Endothelial cell of umbilical vein (primary cell): ENCODE measurements around the gene STK38L.

Experiments used
- EZH2 ChIP-seq: IDR thresholded peaks from 2 replicates; pipeline ENCODE4 v1.6.1; 2012; ENCODE audit warnings: borderline replicate concordance, low read depth, mild to moderate bottlenecking, moderate library complexity, low read length, inconsistent platforms; ENCODE audit not compliant: severe bottlenecking
- FOS ChIP-seq: IDR thresholded peaks from 2 replicates; pipeline ENCODE4 v1.6.1; 2011; ENCODE audit warnings: mild to moderate bottlenecking, low read length, moderate library complexity, borderline replicate concordance; ENCODE audit not compliant: insufficient read depth
- GATA2 ChIP-seq: IDR thresholded peaks from 2 replicates; pipeline ENCODE4 v1.7.0; 2011; ENCODE audit warnings: low read depth, mild to moderate bottlenecking, moderate library complexity, mixed read lengths, low read length; ENCODE audit not compliant: insufficient read length, insufficient read depth
- JUN ChIP-seq: IDR thresholded peaks from 2 replicates; pipeline ENCODE4 v1.6.1; 2011; ENCODE audit warnings: borderline replicate concordance, low read depth; ENCODE audit not compliant: insufficient read length, insufficient read depth
- MYC ChIP-seq: IDR thresholded peaks from one replicate; pipeline ENCODE4 v1.6.1; 2011; ENCODE audit warnings: mild to moderate bottlenecking, low read depth, low read length
- POLR2A ChIP-seq: IDR thresholded peaks from 2 replicates; pipeline ENCODE4 v1.6.1; 2012; ENCODE audit warnings: low read depth, mild to moderate bottlenecking, control low read depth, low read length
- POLR2AphosphoS5 ChIP-seq: IDR thresholded peaks from 2 replicates; pipeline ENCODE4 v1.6.1; 2012; ENCODE audit warnings: low read depth, mild to moderate bottlenecking, control low read depth, low read length, moderate library complexity; ENCODE audit not compliant: insufficient read depth
- TF ChIP-seq, protein P1 (sequence below), 2 donors: IDR thresholded peaks; 1 replicate in 1 of 2; 2 replicates in 1 of 2; pipeline ENCODE4 v1.5.1; 2011; ENCODE audit warnings: low read length in 2 of 2, mild to moderate bottlenecking in 2 of 2, moderate library complexity in 2 of 2, control low read depth in 1 of 2, inconsistent platforms in 1 of 2, low read depth in 1 of 2; ENCODE audit not compliant: insufficient read depth in 1 of 2; ENCODE audit errors: extremely low read depth in 1 of 2
- TF ChIP-seq, protein P2 (sequence below): IDR thresholded peaks from 2 replicates; pipeline ENCODE4 v1.6.1; 2011; ENCODE audit not compliant: insufficient read depth, insufficient read length

DNA sequence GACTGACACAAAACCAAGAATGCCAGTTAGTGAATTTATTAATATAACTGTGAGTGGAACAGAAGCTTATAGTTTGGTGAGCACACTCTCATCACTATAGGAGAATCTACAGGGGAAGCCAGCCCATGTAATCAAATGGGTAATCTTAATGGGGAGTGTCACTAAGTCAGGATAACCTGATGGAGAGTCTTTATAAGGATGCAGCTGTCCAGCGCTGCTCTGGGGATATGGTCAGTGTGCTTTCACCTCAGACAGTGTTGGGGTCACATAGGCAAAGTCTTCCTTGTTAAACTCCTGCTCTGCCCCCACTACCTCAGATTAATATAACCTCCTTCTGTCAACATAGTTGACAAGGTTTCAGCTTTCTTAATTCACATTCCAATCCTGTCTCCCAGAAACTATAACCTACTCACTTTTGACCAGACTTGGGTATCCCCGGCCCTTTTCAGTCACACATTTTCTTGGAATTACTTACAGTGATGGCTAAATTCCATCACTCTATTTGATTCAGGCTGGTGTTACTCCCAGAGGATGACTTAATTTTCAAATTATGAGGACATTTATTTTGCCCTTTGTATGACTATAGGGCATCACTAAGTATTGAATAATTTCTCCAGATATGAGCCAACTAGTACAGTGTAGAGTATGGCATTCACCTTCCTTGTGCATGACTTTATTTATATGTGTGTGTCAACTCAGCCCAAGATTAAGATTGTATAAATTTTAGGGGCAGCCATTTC, 13.2 kb downstream of the STK38L start:
- TF ChIP-seq, protein P1, sequence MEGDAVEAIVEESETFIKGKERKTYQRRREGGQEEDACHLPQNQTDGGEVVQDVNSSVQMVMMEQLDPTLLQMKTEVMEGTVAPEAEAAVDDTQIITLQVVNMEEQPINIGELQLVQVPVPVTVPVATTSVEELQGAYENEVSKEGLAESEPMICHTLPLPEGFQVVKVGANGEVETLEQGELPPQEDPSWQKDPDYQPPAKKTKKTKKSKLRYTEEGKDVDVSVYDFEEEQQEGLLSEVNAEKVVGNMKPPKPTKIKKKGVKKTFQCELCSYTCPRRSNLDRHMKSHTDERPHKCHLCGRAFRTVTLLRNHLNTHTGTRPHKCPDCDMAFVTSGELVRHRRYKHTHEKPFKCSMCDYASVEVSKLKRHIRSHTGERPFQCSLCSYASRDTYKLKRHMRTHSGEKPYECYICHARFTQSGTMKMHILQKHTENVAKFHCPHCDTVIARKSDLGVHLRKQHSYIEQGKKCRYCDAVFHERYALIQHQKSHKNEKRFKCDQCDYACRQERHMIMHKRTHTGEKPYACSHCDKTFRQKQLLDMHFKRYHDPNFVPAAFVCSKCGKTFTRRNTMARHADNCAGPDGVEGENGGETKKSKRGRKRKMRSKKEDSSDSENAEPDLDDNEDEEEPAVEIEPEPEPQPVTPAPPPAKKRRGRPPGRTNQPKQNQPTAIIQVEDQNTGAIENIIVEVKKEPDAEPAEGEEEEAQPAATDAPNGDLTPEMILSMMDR (IDR thresholded peaks at IDR 0.05; ENCODE audit: extremely low read depth in 1 of 2, insufficient read depth in 1 of 2, low read depth in 1 of 2, low read length in 2 of 2) = no peak
- TF ChIP-seq POLR2AphosphoS5 = no peak
- TF ChIP-seq GATA2 = no peak
- TF ChIP-seq POLR2A = no peak
- TF ChIP-seq MYC = no peak
- TF ChIP-seq, protein P2, sequence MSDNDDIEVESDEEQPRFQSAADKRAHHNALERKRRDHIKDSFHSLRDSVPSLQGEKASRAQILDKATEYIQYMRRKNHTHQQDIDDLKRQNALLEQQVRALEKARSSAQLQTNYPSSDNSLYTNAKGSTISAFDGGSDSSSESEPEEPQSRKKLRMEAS = no peak
- no peak for TF ChIP-seq EZH2
- no peak for TF ChIP-seq JUN
- TF ChIP-seq FOS = no peak
